ENCODE data around the gene PJA1. TPM values are rescaled to one million over a fixed set of nuclear protein-coding genes. Genes with fewer than 3 reads are reported as not detected.

PJA1 gene
- total RNA-seq, 2 donors from 2014 or later, result 28.0 to 89.9 TPM

DNA sequence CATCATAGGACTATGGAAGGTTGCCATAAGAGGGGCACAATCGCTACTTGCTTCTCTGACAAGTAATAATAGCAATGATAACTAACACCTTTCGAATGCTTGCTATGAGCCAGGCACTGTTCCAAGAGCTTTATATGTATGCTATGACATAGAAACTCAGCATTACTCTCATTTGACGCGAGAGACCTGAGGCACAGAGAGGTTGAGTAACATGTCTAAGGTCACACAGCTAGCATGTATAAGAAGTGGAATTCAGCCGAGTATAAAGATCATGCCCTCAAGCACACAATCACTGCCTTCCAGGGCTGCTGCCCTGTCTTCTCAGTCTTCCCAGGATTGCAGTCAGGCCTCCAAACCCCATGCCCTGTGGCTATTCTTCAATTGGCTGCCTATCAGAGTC is 19.5 kb downstream of the PJA1 start:
- TF ChIP-seq POLR2A (IDR thresholded peaks at IDR 0.05) (no peak), POLR2AphosphoS5 (IDR thresholded peaks at IDR 0.05) (no peak)
- TF ChIP-seq, protein P1, sequence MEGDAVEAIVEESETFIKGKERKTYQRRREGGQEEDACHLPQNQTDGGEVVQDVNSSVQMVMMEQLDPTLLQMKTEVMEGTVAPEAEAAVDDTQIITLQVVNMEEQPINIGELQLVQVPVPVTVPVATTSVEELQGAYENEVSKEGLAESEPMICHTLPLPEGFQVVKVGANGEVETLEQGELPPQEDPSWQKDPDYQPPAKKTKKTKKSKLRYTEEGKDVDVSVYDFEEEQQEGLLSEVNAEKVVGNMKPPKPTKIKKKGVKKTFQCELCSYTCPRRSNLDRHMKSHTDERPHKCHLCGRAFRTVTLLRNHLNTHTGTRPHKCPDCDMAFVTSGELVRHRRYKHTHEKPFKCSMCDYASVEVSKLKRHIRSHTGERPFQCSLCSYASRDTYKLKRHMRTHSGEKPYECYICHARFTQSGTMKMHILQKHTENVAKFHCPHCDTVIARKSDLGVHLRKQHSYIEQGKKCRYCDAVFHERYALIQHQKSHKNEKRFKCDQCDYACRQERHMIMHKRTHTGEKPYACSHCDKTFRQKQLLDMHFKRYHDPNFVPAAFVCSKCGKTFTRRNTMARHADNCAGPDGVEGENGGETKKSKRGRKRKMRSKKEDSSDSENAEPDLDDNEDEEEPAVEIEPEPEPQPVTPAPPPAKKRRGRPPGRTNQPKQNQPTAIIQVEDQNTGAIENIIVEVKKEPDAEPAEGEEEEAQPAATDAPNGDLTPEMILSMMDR (IDR thresholded peaks at IDR 0.05), result no peak
- intact Hi-C loops (cut with DNase I), result no loop called here
- 96% methylated on average over 5 of the region's 5 CpGs for WGBS
- H3K4me3 ChIP-seq, result no peak overlapping the region
- H3K36me3 ChIP-seq, result no peaks in the 10 kb centered on the region
- no peak for DNase-seq (ENCODE audit: low spot score)
- no peaks in the 10 kb centered on the region for H3K4me1 ChIP-seq (replicated peaks)
- no peaks in the 10 kb centered on the region for H3K27me3 ChIP-seq (replicated peaks; ENCODE audit: insufficient read depth)
- H3K9me3 ChIP-seq, result no peaks in the 10 kb centered on the region
- H3K27ac ChIP-seq, result no peak overlapping the region

- Histone ChIP-seq H3K9me3 (no peaks in the 10 kb centered on the region), H3K4me3 (no peak overlapping the region), H3K27ac (no peak overlapping the region), H3K27me3 (replicated peaks; ENCODE audit: insufficient read depth) (no peaks in the 10 kb centered on the region), H3K36me3 (no peaks in the 10 kb centered on the region), H3K4me1 (replicated peaks) (no peaks in the 10 kb centered on the region)
- intact Hi-C loops (cut with DNase I), result no loop called here
- 70% methylated on average over 5 of the region's 7 CpGs for whole genome bisulfite sequencing
- DNase-seq (ENCODE audit: low spot score), result no peak
- TF ChIP-seq POLR2A (IDR thresholded peaks at IDR 0.05), result no peak
- TF ChIP-seq, protein P1 (IDR thresholded peaks at IDR 0.05), result no peak
- no peak for TF ChIP-seq POLR2AphosphoS5 (IDR thresholded peaks at IDR 0.05)
These were observed 20.2 kb downstream of the PJA1 start for GRCh38 chrX:69144838-69145680.

DNA sequence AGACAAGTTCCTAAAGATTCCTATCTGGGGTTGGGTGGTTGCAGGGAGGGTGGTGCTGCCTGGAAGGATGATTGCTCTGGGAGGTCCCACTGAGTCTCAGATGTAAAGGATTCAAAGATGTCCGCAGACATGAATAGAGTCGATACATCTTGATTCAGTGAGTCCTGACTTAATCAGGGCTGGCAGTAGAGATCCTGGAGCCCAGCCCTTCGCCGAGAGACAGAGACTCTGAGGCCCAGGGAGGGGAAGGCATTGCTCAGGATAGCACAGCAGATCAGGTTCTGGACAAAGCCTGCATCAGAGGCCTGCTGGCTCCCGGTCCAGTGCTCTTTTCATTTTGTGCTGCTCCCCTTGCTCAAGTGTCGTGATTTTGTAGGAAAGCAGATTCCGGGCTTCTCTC is 21.7 kb downstream of the PJA1 start:
- TF ChIP-seq POLR2AphosphoS5 (IDR thresholded peaks at IDR 0.05) (no peak), POLR2A (IDR thresholded peaks at IDR 0.05) (no peak)
- TF ChIP-seq, protein P1 (IDR thresholded peaks at IDR 0.05), result no peak
- WGBS, result 92% methylated on average over 7 of the region's 7 CpGs
- Histone ChIP-seq H3K4me3 (no peak overlapping the region), H3K36me3 (no peaks in the 10 kb centered on the region), H3K4me1 (replicated peaks) (no peaks in the 10 kb centered on the region), H3K9me3 (no peaks in the 10 kb centered on the region), H3K27me3 (replicated peaks; ENCODE audit: insufficient read depth) (no peaks in the 10 kb centered on the region), H3K27ac (no peak overlapping the region)
- DNase-seq (ENCODE audit: low spot score), result no peak
- intact Hi-C loops (cut with DNase I), result no loop called here

DNA sequence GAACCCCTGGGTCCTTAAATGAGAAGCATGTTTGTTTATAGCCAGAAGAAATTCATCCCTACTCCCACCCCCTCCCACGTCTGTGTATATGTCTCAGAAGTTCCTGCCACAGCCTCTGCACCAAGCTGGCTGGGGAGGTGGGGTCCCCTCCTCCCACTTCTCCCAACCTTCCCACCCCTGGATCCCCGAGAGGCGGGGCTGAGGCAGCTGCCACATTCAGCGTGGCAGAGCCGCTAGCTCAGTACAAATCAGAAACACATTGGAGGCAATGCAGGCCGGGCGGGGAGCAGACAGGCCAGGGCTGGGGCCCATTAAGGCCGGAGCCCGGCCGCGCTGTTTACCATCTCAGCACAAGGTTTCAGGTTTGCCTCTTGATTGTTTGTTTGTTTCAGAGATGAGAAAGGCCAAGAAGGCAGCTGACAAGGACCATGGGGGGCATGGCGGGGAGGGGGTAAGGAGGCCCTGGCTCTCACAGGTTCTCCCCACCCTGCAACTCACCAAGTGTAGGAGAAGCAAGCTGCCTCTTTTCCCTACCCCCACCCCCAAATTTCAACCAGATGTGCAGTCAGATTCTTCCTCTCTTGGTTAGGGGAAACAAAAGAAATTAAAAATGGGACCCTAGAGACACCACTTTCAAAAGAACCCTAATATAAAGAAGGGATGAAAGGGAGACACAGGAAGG is 22.3 kb downstream of the PJA1 start:
- Histone ChIP-seq H3K4me3 (no peak overlapping the region), H3K27ac (no peak overlapping the region), H3K36me3 (no peaks in the 10 kb centered on the region), H3K9me3 (no peaks in the 10 kb centered on the region), H3K27me3 (replicated peaks; ENCODE audit: insufficient read depth) (no peaks in the 10 kb centered on the region), H3K4me1 (replicated peaks) (no peaks in the 10 kb centered on the region)
- no peak for DNase-seq (ENCODE audit: low spot score)
- intact Hi-C loops (cut with DNase I), result no loop called here
- TF ChIP-seq, protein P1 (IDR thresholded peaks at IDR 0.05), result no peak
- no peak for TF ChIP-seq POLR2AphosphoS5 (IDR thresholded peaks at IDR 0.05)
- TF ChIP-seq POLR2A (IDR thresholded peaks at IDR 0.05), result no peak
- WGBS, result 97% methylated on average over 11 of the region's 12 CpGs

All from prostate gland (tissue), 2 donors.